Esophagus squamous epithelium (tissue), 4 donors: Measurements from ENCODE around the gene ODF2.
"Not testable (repeated sequence)": the region's sequence is repeated elsewhere in the genome, so short reads cannot be mapped to it uniquely, and the experiment has no call there.

Experiments
- CTCF ChIP-seq, 6 experiments: fragments of 450-650 bp in 4 of 6; fragments of 200-600 bp in 2 of 6; sonication (generic) in 2 of 6; IDR thresholded peaks; one replicate each; pipeline ENCODE4 v1.5.1; 2016 to 2019; ENCODE audit warnings: antibody characterized with exemption in 6 of 6, mild to moderate bottlenecking in 4 of 6, moderate library complexity in 4 of 6
- POLR2A ChIP-seq, 4 donors: fragments of 450-650 bp; IDR thresholded peaks; one replicate each; pipeline ENCODE4 v1.6.1; 2017; ENCODE audit warnings: antibody characterized with exemption in 4 of 4, mild to moderate bottlenecking in 4 of 4, moderate library complexity in 3 of 4

DNA sequence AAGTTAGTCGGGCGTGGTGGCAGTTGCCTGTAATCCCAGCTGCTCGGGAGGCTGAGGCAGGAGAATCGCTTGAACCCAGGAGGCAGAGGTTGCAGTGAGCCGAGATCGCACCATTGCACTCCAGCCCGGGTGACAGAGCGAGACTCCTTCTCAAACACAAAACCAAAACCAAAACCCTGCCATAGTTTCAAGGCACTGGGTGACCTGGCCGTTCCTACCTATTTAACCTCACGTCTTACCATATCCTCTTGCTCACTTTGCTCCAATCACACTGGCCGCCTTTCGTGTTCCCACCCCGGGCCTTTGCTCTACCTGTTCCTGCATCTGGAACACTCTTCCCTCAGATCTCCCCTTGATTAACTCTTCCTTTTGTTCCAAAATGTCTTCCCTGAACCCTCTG, 42.1 kb upstream of the ODF2 start:
- TF ChIP-seq CTCF, POLR2A (IDR thresholded peaks at IDR 0.05): not testable (repeated sequence)
